CD14-positive monocyte (primary cell): ENCODE measurements around the gene LSM14B. TPM values are rescaled to one million over a fixed set of nuclear protein-coding genes. Genes with fewer than 3 reads are reported as not detected.

ENCODE experiments used
- DNase-seq, 3 donors: peaks; one replicate each; pipeline ENCODE4 v3.0.0-alpha.2; 2011 to 2022
- H2AFZ ChIP-seq: 2 replicates; pipeline ENCODE4 v1.6.0; 2012; ENCODE audit warnings: mild to moderate bottlenecking, low read depth, low read length, inconsistent platforms; ENCODE audit not compliant: insufficient read depth, poor library complexity, severe bottlenecking
- H3K27ac ChIP-seq, 2 donors: 1 replicate in 1 of 2; 2 replicates in 1 of 2; pipeline ENCODE4 v1.5.1; 2012 to 2013; ENCODE audit warnings: low read length in 2 of 2, control low read depth in 1 of 2, inconsistent platforms in 1 of 2, low read depth in 1 of 2, mild to moderate bottlenecking in 1 of 2
- H3K27me3 ChIP-seq, 2 donors: one replicate each; pipeline versions ENCODE4 v1.6.0 to v1.6.1; 2011 to 2013; ENCODE audit warnings: low read length in 2 of 2; ENCODE audit not compliant: control insufficient read depth in 2 of 2, insufficient read depth in 2 of 2
- H3K36me3 ChIP-seq, 2 donors: replicated peaks in 1 of 2; 1 replicate in 1 of 2; 2 replicates in 1 of 2; pipeline versions ENCODE4 v1.5.1 to v1.6.1; 2012 to 2013; ENCODE audit warnings: low read length in 2 of 2, control low read depth in 1 of 2, inconsistent platforms in 1 of 2, mild to moderate bottlenecking in 1 of 2; ENCODE audit not compliant: insufficient read depth in 2 of 2, control insufficient read depth in 1 of 2
- H3K4me1 ChIP-seq, 2 donors: 1 replicate in 1 of 2; 2 replicates in 1 of 2; pipeline versions ENCODE4 v1.5.1 to v1.6.1; 2012 to 2013; ENCODE audit warnings: low read length in 2 of 2, control low read depth in 1 of 2, inconsistent platforms in 1 of 2, mild to moderate bottlenecking in 1 of 2, moderate library complexity in 1 of 2; ENCODE audit not compliant: insufficient read depth in 2 of 2, control insufficient read depth in 1 of 2
- H3K4me2 ChIP-seq: replicated peaks from 2 replicates; pipeline ENCODE3; 2012; ENCODE audit warnings: low read length, moderate library complexity, mild to moderate bottlenecking; ENCODE audit not compliant: poor library complexity, severe bottlenecking; ENCODE audit errors: extremely low read depth
- H3K4me3 ChIP-seq, 3 experiments: fragments of 200-600 bp in 1 of 3; sonication (generic) in 1 of 3; replicated peaks in 1 of 3; 1 replicate in 2 of 3; 2 replicates in 1 of 3; pipeline ENCODE4 v1.5.1; 2011 to 2013; ENCODE audit warnings: low read length in 3 of 3, mild to moderate bottlenecking in 3 of 3, control low read depth in 2 of 3, low read depth in 2 of 3, inconsistent platforms in 1 of 3, moderate library complexity in 1 of 3
- H3K79me2 ChIP-seq: 2 replicates; pipeline ENCODE4 v1.6.0; 2012; ENCODE audit warnings: mild to moderate bottlenecking, control low read depth, inconsistent platforms, low read length, moderate library complexity; ENCODE audit not compliant: insufficient read depth
- H3K9ac ChIP-seq: 2 replicates; pipeline ENCODE4 v1.6.0; 2017; ENCODE audit warnings: low read length, mild to moderate bottlenecking; ENCODE audit not compliant: insufficient read depth, poor library complexity, severe bottlenecking
- H3K9me3 ChIP-seq, 2 donors: replicated peaks in 1 of 2; 1 replicate in 1 of 2; 2 replicates in 1 of 2; pipeline versions ENCODE4 v1.5.1 to v1.6.1; 2012 to 2013; ENCODE audit warnings: low read length in 2 of 2, control low read depth in 1 of 2; ENCODE audit not compliant: control insufficient read depth in 1 of 2, insufficient read depth in 1 of 2
- H4K20me1 ChIP-seq: 2 replicates; pipeline ENCODE4 v1.6.0; 2012; ENCODE audit warnings: mild to moderate bottlenecking, low read length, control low read depth, moderate library complexity; ENCODE audit not compliant: insufficient read depth
- H3K27ac Mint-ChIP-seq, 7 donors: one replicate each; pipeline ENCODE4 v1.8.0; 2020; ENCODE audit warnings: mild to moderate bottlenecking in 7 of 7, mixed read lengths in 7 of 7, moderate library complexity in 6 of 7, inconsistent platforms in 2 of 7
- H3K27me3 Mint-ChIP-seq, 3 donors: one replicate each; pipeline ENCODE4 v1.8.0; 2021 to 2022; ENCODE audit warnings: low read depth in 3 of 3, mild to moderate bottlenecking in 3 of 3, mixed read lengths in 3 of 3, moderate library complexity in 3 of 3, inconsistent platforms in 1 of 3
- H3K36me3 Mint-ChIP-seq, 2 donors: one replicate each; pipeline ENCODE4 v1.8.0; 2020; ENCODE audit warnings: mixed read lengths in 2 of 2, inconsistent platforms in 1 of 2, mild to moderate bottlenecking in 1 of 2
- H3K4me1 Mint-ChIP-seq: one replicate; pipeline ENCODE4 v1.8.0; 2020; ENCODE audit warnings: mild to moderate bottlenecking, mixed read lengths
- H3K4me3 Mint-ChIP-seq, 2 donors: one replicate each; pipeline ENCODE4 v1.8.0; 2020; ENCODE audit warnings: mild to moderate bottlenecking in 2 of 2, mixed read lengths in 2 of 2, moderate library complexity in 1 of 2
- H3K9me3 Mint-ChIP-seq, 7 donors: one replicate each; pipeline ENCODE4 v1.8.0; 2020 to 2022; ENCODE audit warnings: mixed read lengths in 7 of 7, mild to moderate bottlenecking in 6 of 7, moderate library complexity in 6 of 7, inconsistent platforms in 2 of 7
- CTCF ChIP-seq: fragments of 200-600 bp; IDR thresholded peaks from one replicate; pipeline ENCODE4 v1.8.0; 2022; ENCODE audit warnings: antibody characterized with exemption, mild to moderate bottlenecking
- WGBS: methylation state at CpG from one replicate; pipeline ENCODE4 v1.1.5; 2013; ENCODE audit warnings: missing lambda C conversion rate; ENCODE audit not compliant: insufficient coverage; 5-methylcytosine and 5-hydroxymethylcytosine counted together
- intact Hi-C, 2 donors: fragments of 100-400 bp; cut with micrococcal nuclease; formaldehyde crosslinking; loops; one replicate each; pipeline versions ENCODE4 v1.15.0 to v1.15.1; 2023
- polyA plus RNA-seq, 3 donors: library from polyadenylated mRNA; depleted of rRNA in 1 of 3; unstranded in 2 of 3; stranded (reverse) in 1 of 3; fragments of 300-500 nt in 2 of 3; fragments of >200 nt in 1 of 3; fragmentation: Illumina TruSeq in 2 of 3; gene quantifications; 1 replicate in 2 of 3; 2 replicates in 1 of 3; pipeline ENCODE4 v1.2.3, GENCODE V29; 2012 to 2021

Gene LSM14B
- polyA plus RNA-seq, 3 donors, result 1.0 to 33.5 (median 1.4) TPM

GRCh38 chr20:62159839-62160238 lies 37.6 kb downstream of the LSM14B start:
- Histone ChIP-seq H4K20me1 (peaks cover 35% of the 10 kb centered on the region), H3K9me3 (no peaks in the 10 kb centered on the region), H3K4me1 (no peaks in the 10 kb centered on the region), H3K27me3 (no peaks in the 10 kb centered on the region), H3K36me3 (peaks cover 44 to 79% of the 10 kb centered on the region in 2 donors), H3K4me3 (no peak overlapping the region), H3K79me2 (peaks cover 21% of the 10 kb centered on the region), H3K27ac (no peak overlapping the region), H3K4me2 (no peak overlapping the region), H2AFZ (no peak overlapping the region), H3K9ac (no peak overlapping the region)
- intact Hi-C loops, result loop anchor here in 1 of 2 donors (5.0 kb wide), 1 partner anchor 148 kb away; no protein-coding TSS in a partner anchor
- no peak for DNase-seq
- Mint-ChIP-seq H3K27me3 (peaks cover 0 to 4% (median 2%) of the 10 kb centered on the region in 3 donors), H3K27ac (peak overlapping the region in 1 of 7 donors; percentile 68), H3K36me3 (peaks cover 47 to 75% of the 10 kb centered on the region in 2 donors), H3K4me3 (no peak overlapping the region), H3K4me1 (peaks cover 3% of the 10 kb centered on the region), H3K9me3 (no peaks in the 10 kb centered on the region)
- WGBS, result 97% methylated on average over 10 of the region's 14 CpGs
- TF ChIP-seq CTCF, result no peak

DNA sequence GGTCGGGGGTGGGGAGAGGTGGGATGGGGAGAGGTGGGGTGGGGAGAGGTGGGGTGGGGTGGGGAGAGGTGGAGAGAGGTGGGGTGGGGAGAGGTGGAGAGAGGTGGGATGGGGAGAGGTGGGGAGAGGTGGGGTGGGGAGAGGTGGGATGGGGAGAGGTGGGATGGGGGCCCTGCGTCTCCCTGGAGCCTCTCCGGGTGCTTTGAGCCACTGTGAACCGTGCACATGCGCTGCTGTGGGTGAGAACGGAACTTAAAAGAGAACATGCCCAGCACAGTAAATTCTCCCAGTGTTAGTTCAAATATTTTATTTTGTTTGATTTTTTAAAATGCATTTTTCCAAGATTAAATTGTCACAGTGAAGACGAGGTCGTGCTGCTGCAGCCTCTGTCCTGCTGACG lies 38.0 kb downstream of the LSM14B start:
- Histone ChIP-seq H3K36me3 (peaks cover 48 to 79% of the 10 kb centered on the region in 2 donors), H3K4me3 (no peak overlapping the region), H2AFZ (no peak overlapping the region), H3K4me1 (no peaks in the 10 kb centered on the region), H3K4me2 (no peak overlapping the region), H3K27ac (no peak overlapping the region), H3K79me2 (peaks cover 19% of the 10 kb centered on the region), H4K20me1 (peaks cover 31% of the 10 kb centered on the region), H3K9me3 (no peaks in the 10 kb centered on the region), H3K9ac (no peak overlapping the region), H3K27me3 (no peaks in the 10 kb centered on the region)
- Mint-ChIP-seq H3K4me3 (no peak overlapping the region), H3K27me3 (peaks cover 0 to 4% (median 2%) of the 10 kb centered on the region in 3 donors), H3K9me3 (no peaks in the 10 kb centered on the region), H3K4me1 (peaks cover 3% of the 10 kb centered on the region), H3K27ac (no peak overlapping the region), H3K36me3 (peaks cover 50 to 75% of the 10 kb centered on the region in 2 donors)
- WGBS, result 100% methylated on average over 2 of the region's 9 CpGs
- intact Hi-C loops, result no loop called here
- no peak for DNase-seq
- TF ChIP-seq CTCF, result no peak
